Measurements from ENCODE around the gene PLEK.
"Not testable (repeated sequence)": the region's sequence is repeated elsewhere in the genome, so short reads cannot be mapped to it uniquely, and the experiment has no call there.

Gene PLEK

DNA sequence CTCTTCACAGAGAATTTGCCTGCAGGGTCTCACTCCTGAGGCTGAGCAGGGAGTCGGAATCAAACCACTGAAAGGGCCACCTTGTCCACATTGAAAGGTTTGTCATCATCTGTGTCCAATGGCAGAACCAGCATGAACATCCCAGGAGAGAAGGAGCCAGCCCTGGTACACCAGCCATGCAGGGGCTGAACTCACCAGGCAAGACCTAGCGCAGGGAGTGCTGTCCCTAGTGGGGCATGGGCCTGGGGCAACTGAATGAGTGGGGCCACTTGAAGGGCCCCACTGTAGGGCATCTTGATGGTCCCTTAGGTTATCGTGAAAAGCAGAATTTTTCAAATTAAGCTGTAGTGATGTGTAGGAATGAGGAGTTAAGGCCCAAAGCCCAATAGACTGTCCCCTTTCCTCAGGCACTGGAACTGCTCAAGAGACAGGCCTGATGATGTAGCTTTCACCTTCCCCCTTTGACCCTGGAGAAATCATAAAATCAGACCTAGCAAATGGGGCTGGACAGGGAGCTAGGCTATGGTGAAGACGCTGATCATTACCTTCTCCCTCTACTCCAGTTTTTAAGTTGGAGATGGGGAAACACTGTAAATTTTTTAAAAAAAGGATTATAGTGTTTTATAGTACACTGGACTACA lies 8.4 kb upstream of the PLEK start:
- DNase-seq: no peak

DNA sequence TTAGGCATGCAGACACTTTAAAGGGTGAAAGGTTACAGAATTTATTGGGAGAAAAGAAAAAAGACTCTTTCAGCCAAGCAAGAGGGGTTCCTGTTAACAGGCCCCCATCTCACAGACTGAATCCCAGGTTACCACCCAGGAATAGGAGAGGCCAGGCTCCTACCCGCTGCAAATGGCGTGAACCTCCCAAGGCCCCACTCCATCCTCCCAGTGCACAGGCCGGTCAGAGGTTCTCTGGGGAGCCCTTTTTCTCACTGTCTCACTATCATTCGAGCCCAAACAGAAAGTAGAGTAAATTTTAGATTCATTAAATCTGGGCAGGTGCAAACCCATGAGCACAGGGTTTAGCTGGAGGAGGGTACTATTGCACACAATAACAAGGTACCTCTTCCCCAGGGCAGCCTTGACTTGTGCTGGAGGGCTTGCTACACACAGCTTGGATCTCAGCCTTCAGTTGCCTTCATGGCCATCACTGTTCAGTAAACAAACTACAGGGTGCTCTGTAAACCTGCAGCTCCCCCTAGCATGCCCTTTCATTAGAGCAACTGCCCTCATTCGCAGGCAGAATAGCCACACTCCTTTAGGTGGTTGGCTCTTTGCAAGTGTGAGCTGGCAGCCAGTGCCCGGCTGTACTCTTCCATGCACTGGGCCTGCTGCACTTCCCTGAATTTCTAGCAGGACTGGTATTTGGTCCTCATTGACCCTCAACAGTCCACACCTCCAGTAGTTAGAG lies 7.3 kb upstream of the PLEK start:
- no peak for DNase-seq

GRCh38 chr2:68359889-68360288 lies 5.2 kb upstream of the PLEK start:
- DNase-seq: no peak

- DNase-seq: peak; percentile 83
Measured at GRCh38 chr2:68362069-68362468, 3.0 kb upstream of the PLEK start.

DNA sequence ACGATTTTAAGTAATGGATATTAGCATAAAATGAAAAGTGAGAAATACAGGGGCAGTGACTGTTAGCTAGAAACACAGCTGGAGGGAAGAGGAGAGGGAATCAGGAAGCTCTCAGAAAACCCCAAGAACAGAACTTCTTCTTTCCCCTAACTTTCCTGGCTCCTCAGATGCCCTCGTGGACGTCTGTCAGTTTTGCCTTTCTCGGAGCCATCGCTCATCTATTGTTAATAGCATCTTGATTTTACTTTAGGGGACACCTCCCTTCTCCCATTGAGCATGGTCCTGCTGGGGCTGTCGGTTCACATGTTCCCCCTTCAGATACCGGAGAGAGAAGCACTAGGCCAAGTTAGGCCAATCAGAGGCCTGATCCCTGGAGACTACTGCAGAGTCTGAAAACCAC lies 2.3 kb upstream of the PLEK start:
- DNase-seq: no peak

- DNase-seq: no peak
Measured at GRCh38 chr2:68363721-68364120, 1.4 kb upstream of the PLEK start.

- DNase-seq: no peak
Measured at GRCh38 chr2:68366083-68366560, 1.0 kb downstream of the PLEK start.

DNA sequence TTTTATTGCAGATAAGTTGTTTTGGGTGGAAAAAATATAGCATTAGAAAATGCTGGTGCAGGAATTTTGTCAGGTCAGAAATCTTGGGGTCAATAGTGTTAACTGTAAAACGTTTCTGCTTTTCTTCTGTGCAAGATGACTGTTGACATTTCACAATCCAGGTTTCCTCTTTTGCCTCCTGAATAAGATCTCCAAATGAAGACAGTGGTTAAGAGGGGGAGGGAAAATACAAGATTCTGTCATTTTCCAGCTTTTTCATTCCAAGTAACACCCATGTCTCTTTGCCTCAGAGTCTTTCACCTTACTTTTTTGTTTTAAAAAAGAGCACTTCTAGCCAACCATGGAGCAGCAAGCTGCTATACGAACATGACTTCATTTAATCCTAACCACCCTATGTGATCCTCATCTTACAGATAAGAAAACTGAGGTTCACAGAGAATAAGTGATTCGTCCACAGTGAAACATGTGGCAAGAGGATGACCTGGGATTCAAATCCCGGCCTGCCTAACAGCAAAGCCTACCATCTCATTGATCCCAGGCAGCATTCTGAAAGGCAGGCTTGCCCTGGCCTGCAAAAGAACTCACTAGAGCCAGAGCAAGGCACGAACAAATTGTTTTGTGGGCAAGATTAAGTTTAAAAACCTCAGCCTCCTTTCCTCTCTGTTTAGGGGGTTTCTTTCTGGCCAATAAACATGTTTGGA lies 3.0 kb downstream of the PLEK start:
- no peak for DNase-seq

DNA sequence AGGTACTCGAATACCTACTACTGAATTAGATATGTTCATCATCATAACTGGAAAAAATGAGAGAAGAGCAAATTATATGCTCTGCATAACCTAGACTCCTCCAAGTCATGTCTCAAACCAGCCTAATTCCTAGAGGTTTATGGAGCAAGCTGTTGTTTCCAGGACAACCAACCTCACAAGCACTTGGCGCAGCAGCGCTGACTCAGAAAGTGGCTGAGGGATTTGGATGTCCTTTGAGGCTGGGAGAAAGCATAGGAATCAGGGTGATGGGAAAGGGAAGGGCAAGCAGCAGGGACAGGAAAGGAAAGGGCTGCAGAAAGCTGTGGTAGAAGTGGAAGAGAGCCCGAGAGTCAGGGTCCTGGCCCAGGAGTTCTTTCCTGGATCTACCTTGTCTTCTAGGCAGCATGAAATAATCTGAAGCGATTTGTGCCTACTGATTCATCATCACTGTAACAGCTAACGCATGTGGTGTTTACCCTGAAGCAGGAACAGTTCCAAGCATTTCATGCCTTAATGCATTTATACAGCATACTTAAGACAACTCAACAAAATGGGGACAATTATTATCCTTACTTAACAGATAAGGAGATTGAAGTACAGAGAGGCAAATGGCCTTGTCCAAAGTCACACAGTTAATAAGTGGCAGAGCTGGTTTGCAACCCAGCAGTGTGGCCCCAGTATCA lies 3.7 kb downstream of the PLEK start:
- no peak for DNase-seq

DNA sequence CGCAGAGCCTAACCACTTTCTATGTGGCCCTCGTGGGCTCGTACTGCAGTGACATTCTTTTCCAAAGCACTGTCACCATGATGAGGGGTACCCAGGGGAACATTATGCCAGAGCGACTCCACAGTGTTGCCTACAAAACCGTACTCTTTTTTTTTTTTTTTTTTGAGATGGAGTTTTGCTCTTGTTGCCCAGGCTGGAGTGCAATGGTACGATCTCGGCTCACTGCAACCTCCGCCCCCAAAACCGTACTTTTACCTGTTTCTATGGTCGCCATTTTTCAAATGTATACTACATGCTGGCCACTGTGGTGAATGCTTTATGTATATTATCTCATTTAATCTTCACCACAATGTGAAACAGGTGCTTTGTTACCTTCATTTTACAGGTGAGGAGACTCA lies 4.3 kb downstream of the PLEK start:
- no peak for DNase-seq

DNA sequence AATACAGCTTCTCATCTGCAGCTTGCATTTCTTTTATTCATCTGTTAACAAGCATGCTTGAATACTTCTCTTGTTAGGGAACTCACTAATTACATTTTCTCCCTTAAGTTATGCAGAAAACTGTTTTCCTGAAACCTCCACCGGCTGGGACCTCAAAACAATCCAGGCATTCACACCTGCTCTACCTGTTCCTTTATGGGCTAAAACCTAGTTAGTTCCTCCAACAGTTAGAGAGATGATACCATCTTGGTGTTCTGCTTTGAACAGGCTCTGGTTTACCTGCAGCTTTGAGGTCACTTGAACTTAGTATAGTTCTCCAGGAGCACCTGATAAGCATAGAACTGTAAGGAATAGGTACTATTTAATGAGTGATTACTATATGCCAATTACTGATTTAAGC lies 6.1 kb downstream of the PLEK start:
- DNase-seq: no peak

DNA sequence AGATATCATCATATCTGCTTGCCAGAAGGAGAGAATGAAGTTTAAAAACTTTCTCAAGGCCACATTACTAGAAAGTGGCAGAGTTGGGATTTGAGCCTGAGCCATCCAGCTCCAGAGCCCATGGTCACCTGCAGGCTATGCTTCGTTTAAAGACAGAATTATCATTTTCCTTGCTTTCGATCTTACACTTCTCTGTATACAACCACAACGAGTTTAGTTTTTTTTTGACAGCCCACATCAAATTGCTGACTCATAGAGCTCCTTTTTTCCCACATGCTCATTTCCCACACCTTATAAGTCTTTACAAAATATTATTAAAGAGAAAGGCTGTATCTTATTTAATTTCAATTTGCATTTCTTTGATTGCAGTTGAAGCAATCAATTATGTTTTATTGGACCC lies 6.5 kb downstream of the PLEK start:
- DNase-seq: no peak

DNA sequence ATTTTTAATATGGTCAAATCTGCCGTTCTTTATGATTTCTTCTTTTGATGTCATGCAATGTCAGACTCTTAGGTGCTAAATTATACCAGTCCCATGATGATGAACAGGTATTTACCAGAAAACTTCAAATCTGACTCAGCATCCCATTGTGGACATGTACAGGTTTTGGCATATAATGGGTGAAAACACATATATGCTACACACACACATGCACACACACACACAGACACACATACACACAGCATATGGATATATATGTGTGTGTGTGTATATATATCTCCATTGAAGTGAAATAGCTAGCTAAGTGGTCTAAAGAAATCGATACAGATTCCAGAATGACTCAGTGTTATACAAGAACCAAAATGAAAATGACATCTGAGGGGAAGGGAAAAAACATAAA lies 7.4 kb downstream of the PLEK start:
- no peak for DNase-seq

- no peak for DNase-seq
Measured at GRCh38 chr2:68374184-68374583, 9.1 kb downstream of the PLEK start.

- no peak for DNase-seq
Measured at GRCh38 chr2:68375582-68375981, 10.5 kb downstream of the PLEK start.

DNA sequence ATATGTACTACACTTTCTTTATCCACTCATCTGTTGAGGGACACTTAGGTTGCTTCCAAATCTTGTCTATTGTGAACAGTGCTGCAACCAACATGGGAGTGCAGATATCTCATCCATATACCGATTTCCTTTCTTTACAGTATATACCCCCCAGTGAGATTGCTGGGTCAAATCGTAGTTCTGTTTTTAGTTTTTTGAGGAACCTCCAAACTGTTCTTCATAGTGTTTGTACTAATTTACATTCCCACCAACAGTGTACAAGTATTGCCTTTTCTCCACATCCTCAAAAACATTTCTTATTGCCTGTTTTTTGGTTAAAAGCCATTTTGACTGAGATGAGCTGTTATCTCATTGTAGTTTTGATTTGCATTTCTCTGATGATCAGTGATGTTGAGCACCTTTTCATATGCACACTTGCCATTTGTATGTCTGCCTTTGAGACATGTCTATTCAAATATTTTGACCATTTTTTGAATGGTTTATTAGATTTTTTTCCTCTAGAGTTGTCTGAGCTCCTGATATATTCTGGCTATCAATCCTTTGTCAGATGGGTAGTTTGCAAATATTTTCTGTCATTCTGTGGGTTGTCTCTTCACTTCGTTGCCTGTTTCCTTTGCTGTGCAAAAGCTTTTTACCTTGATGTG lies 12.2 kb downstream of the PLEK start:
- DNase-seq: no peak

- DNase-seq: not testable (repeated sequence)
Measured at GRCh38 chr2:68378779-68379178, 13.7 kb downstream of the PLEK start.

DNA sequence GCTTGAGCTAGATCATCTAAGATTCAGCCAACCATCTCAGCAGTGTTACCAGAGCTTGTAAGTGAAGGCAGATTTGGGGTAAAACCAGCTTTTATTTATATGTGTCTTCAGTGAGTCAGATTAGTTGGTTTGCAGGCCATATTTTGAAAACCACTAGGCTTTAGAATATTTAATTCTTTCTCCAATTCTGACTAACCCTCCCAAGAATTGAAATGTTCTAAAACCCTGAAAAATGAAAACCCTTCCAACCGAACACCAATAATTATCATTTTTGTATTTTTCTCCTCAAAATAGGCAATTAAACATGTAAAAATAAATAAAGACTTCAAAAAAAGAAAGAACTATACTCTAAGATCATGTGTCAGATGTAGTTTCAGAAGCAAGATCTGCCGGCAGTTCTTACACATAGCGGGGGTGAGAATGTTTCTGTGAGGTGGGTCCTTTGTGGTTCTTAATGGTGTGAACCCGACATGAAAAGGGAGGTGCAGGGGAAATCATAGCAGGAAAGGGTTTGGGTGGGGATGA lies 14.2 kb downstream of the PLEK start:
- no peak for DNase-seq

DNA sequence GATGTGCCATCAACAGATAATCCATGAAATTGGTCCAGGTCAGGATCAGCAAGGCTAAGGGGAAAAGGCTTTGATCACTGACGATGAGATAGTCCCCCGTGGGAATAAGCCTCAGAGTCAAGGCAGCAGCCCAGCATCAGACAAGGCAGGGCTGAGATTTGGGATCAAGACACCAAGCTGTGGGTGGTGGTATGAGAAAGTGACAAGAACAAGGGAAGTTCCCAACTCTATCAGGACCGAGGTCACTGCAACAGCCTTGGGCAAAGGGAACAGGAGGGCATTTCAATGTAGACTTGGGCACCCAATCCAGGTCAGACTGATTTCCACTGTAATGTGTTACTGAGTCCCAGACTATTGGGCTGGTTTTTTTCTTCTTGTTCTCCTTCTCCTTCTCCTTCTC lies 18.7 kb downstream of the PLEK start:
- DNase-seq: no peak

GRCh38 chr2:68384485-68385107 lies 19.5 kb downstream of the PLEK start:
- DNase-seq: no peak

DNA sequence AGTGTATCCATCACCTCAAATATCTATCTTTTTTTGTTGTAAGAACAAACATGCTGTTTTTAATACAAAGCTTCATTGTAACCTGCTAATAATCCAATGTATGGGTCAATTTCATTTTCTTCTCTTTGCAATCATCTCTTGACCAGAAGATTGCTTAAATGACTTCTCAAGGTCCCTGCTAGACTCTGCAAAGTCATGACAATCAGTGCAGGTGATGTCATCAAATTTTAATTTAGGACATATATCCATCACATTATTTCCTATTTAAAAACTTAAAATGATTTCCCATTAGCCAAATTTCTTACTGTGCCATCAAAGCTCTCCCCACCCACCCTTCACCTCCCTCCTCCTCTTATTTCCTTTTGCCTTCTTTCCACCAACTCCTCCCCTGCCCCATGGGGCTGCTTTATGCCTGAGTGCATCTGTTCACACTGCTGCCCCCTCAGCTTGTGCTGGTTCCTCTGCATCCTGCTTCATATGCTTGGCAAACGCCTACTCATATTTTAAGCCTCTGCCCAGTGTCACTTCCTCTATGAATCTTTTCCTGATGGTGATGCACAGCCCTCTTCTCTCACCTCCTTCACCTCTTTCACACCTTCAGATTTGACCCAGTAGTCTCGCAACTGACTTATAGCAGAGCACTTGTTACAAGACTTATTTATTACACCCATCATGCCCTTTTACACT lies 20.3 kb downstream of the PLEK start:
- DNase-seq: no peak

GRCh38 chr2:68385907-68386287 lies 20.8 kb downstream of the PLEK start:
- DNase-seq: no peak

Measured in stimulated activated CD4-positive, alpha-beta T cell treated with anti-CD3 and anti-CD28 coated beads, Interleukin-4, amount 100 ng/mL, for 1 hour (primary cell).